Hepatocyte (in vitro differentiated cells): ENCODE data around the gene GOLGA8M.
"Not testable (repeated sequence)": the region's sequence is repeated elsewhere in the genome, so short reads cannot be mapped to it uniquely, and the experiment has no call there.

Experiments
- CTCF ChIP-seq: fragments of 200-600 bp; sonication (generic); IDR thresholded peaks from 2 replicates; pipeline ENCODE4 v1.5.1; 2016; ENCODE audit warnings: antibody characterized with exemption, mild to moderate bottlenecking; ENCODE audit not compliant: poor library complexity
- EZH2 ChIP-seq: fragments of 200-600 bp; sonication (generic); IDR thresholded peaks from 2 replicates; pipeline ENCODE4 v1.6.1; 2016; ENCODE audit warnings: antibody characterized with exemption, mild to moderate bottlenecking, borderline replicate concordance

- TF ChIP-seq CTCF, EZH2: not testable (repeated sequence)
Observed at GRCh38 chr15:28654194-28654593, 58.0 kb downstream of the GOLGA8M start.
